Right lobe of liver (tissue), 4 donors: ENCODE measurements around the gene MADCAM1.

Experiments used
- CTCF ChIP-seq, 4 donors: fragments of 200-600 bp in 3 of 4; fragments of 450-650 bp in 1 of 4; IDR thresholded peaks; one replicate each; pipeline versions ENCODE4 v1.5.1 to v1.8.0; 2016 to 2022; ENCODE audit warnings: antibody characterized with exemption in 4 of 4, mild to moderate bottlenecking in 2 of 4
- POLR2A ChIP-seq: fragments of 450-650 bp; IDR thresholded peaks from one replicate; pipeline ENCODE4 v1.6.1; 2017; ENCODE audit warnings: antibody characterized with exemption, mild to moderate bottlenecking
- donor health status: DM: no; HTN: no; CAD: no.
- donor health status: DM: no; HTN: no; CAD: no.
- donor health status: DM: no; HTN: yes; CAD: no.

GRCh38 chr19:495081-495401 is 1.2 kb upstream of the MADCAM1 start:
- TF ChIP-seq CTCF (IDR thresholded peaks at IDR 0.05), result no peak
- TF ChIP-seq POLR2A, result no peak
